NCI-H1105 treated with DMSO at 0.1 percent for 48 hours (cell line): Measurements from ENCODE around the gene CCT8.

Experiments
- DNase-seq: peaks from one replicate; lab custom pipeline; 2025; lab: John Stamatoyannopoulos, UW

CCT8 gene, protein sequence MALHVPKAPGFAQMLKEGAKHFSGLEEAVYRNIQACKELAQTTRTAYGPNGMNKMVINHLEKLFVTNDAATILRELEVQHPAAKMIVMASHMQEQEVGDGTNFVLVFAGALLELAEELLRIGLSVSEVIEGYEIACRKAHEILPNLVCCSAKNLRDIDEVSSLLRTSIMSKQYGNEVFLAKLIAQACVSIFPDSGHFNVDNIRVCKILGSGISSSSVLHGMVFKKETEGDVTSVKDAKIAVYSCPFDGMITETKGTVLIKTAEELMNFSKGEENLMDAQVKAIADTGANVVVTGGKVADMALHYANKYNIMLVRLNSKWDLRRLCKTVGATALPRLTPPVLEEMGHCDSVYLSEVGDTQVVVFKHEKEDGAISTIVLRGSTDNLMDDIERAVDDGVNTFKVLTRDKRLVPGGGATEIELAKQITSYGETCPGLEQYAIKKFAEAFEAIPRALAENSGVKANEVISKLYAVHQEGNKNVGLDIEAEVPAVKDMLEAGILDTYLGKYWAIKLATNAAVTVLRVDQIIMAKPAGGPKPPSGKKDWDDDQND

DNA sequence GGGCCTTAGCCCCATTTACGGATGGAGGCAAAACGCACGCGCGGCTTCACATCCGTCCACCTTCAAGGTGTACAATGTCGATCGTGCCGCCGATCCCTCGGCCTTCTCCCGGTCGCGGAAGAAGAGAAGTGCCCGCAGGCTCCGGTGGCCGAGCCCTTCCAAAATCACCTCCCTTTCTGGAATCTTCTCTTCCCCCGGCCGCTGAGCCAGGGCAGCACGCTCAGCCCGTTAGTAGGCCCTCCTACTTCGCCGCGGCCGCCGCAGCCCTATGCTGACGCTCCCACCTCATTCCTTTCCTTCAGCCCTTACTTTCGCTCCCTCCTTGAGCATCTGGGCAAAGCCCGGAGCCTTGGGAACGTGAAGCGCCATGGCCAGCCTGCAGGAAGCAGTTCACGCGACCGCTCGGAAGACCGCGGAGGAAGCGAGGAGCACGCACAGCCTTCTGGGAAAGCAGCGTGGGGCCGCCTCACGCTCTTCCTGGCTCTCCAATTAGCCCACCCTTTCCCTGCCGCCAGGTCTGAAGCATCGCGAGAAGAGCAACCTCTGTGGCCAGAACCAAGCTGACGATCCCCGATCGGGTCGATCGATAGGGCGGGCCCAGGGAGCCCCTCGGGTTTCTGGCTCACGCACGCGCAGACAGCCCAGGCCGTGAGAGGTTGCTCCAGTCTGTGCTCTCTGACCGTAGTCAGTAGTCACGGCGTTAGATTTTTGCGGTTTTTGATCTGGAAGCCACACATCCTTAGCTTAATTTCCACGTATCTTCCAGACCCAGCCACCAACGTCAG, at the start of gene CCT8:
TSS of gene CCT8 (minus strand) at position 427 of the 785 bp plus-strand sequence. CDS start at position 369, 58 bp downstream.
- peak; percentile 98 for DNase-seq

DNA sequence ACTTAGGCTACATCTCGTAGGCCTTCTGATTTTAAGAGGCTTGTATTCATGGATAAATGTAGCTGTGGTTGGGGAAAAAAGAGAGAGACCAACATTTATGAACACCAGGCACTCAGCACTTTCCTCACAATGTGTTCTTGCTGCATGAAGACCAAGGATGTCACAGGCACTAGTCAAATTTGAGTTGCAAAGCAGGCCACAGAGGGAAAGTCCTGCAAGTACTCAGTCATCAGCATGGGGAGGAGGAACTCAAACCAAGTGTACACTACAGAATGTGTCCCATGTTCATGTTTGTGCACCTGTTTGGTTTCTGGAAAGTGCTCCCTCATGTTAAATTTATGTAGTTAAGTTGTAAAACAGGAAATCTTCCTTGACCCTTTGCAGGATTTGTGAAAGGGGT, 48.3 kb upstream of the CCT8 start:
- no peak for DNase-seq

DNA sequence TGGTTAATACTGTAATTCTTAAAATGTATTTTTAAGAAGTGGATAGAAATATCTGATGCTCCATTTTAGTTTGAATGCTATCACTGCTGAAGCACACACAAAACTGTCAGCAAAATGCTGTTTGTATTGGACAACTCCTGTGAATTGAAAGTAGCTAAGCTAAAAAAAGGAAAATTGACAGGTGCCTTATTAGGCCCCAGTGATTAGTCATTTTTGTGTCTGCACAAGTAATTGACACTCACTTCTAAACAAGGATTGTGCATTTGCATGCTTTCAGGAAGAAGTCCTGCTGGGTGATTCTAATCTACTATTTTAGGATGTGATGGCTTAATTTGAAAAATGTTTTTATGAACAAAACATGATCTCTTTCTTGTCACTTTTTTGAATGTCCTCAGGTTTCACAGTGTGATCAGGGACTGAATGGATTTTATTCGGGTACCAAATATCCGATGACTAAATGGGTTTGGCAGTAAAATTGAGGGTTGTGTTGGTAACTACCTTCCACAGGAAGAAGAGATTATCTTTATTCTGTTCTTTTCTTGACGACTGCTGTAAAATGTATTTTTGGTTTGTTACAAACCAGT, 44.0 kb upstream of the CCT8 start:
- DNase-seq = no peak

DNA sequence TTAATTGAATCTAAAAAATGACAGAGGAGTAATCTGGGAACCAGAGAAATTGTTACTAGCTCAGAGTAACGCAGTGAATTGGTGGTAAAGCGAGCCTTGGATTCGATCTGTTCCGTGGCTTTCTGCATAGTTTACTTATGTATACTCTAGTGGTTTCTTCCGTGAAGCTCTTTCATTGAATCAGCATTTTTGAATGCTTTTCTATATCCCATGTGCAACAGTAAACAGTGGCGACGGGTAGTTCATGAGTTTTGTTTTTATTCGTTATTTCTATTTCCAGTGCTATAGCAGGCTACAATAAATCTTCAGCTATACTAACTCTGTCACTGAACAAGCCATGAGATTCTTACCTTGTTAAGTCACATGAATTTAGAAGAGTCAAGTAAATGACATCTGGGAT, 42.5 kb upstream of the CCT8 start:
- DNase-seq = no peak

DNA sequence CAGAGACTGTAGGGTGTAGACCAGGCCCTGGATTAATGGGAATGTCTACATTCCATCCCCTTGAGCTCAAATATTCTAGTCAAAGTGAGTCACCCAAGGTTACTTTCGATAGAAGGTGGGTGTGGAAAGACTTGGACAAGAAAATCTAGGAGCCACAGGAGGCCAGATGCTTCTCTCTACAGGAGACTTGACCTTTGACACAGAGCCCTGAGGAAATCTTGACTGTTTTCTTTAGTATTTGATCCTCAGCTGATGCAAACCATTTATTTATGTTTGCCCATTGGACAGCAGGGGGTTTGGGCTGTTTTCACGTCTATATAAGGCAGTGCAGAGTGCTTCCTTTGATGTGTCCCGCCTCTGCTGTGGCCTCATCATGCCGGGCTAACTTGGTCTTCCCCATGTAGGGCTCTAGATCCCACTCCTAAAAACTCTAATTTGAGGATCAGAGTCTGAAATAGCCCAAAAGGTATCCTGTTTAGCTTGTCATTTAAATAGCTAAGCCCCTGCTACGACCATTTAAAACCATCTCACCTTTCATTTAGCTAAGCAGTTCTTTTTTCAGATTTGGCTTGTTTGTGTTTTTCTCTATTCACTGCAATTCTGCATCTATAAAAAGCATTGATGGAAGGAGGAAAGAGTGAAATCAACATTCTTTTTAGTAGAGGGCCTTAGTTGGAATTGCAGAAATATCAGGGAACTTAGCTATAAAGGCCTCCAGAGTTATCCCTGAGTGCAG, 41.5 kb upstream of the CCT8 start:
- DNase-seq = no peak

DNA sequence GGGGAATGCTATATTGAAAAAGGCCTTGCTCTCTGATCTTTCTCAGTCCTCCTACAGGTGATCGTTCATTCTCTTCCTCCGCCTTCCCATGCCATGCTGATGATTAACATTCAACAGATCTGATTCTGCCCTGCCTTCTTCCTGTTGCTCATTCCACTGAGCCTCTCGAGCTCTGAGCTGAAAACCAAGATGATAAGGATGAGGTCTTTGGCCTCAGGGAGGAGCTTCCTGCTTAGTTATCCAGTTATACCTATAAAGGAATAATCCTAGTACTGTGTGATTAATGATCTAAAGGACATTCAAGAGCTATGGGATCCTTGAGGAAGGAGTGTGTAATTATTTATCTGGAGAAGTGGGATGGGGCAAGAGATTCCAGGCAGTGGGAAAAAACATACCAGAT, 31.8 kb upstream of the CCT8 start:
- DNase-seq = no peak

DNA sequence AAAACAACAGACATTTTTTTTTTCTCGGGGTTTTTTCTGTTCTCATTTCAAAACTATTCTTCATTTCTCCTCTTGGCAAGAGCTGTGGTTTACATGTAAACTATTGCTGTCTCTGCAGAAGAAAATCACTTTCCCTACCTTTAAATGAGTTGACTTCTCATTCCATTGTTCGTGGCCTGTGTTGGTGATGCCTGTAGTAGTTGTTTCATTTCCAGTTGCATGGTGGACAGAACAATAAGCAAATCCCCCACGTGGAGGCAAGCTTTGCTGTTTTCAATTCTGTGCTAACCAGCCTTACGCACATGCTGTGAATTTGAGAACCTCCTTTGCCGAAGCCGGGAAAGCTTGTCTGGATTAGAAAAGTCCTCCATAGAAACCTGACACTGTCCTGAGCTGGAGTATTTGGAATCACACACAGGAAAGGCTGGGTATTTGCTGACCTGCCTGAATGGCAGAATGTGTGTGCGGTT, 30.8 kb upstream of the CCT8 start:
- no peak for DNase-seq

DNA sequence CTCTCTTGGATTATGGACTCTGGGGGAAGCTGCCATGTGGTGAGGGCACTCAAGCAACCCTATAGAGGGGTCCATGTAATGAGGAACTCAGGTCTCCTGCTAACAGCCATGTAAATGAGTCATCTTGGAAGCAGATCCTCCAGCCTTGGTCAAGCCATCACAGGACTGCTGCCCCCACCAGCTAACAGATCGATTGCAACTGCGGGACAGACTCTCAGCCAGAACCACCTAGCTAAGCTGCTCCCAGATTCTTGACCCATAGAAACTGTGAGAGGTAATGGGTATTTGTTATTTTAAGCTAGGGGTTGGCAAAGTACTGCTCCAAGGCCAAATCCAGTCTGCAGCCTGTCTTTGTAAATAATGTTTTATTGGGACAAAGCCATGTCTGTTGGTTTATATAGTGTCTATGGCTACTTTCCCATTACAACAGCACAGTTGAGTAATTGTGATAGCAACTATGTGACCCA, 29.4 kb upstream of the CCT8 start:
- no peak for DNase-seq

DNA sequence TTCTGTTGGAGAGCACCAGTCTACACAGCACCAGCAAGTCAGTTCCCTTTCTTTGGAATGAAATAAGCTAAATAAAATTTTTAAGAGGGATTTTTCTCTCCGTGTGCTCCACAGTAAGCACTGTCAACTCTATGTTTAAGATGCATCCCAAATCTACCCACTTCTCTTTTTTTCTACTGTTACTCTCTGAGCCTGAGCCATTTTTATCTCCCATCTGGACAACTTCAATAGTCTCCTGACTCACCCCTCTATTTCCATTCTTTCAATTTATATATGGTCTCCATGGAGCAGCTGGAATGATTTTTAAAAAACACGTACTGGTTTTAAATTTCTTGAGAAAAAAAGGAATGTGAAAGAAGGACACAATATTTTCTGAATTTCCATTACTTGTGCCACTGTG, 24.7 kb upstream of the CCT8 start:
- no peak for DNase-seq

DNA sequence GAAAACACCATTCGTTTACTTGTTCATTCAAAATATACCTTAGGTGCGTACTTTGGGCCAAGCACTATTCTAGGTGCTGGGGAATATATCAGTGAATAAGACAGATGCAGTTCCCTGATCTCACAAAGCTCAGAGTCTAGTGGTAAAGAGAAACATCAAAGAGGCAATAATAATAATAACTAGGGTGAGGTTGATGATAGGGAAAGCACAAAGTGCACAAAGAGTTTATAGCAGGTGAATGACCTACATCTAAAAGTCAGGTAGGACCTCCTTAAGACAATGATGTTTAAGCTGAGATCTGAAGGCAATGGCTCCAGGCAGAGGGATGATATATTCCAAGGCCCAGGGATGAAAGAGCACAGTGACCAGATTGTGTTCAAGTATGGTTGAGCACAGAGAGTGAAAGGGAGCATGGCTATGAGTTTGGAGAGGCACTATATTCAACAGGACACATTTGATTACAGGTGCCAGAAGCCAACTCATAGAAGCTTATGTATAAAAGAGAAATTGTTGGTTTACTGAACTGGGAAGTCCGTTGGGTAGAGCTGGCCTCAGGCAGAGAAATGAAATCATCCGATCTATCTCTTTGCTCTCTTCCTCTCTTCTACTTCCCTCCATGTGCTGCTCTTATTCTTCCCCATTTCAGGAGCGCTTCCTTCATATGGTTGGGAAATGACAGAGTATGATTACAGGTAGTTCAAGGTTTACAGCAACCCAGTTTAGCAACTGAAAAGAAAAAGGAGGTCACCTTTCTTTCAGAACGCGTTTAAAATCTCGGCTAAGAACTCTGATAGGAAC, 23.0 kb upstream of the CCT8 start:
- DNase-seq = no peak

DNA sequence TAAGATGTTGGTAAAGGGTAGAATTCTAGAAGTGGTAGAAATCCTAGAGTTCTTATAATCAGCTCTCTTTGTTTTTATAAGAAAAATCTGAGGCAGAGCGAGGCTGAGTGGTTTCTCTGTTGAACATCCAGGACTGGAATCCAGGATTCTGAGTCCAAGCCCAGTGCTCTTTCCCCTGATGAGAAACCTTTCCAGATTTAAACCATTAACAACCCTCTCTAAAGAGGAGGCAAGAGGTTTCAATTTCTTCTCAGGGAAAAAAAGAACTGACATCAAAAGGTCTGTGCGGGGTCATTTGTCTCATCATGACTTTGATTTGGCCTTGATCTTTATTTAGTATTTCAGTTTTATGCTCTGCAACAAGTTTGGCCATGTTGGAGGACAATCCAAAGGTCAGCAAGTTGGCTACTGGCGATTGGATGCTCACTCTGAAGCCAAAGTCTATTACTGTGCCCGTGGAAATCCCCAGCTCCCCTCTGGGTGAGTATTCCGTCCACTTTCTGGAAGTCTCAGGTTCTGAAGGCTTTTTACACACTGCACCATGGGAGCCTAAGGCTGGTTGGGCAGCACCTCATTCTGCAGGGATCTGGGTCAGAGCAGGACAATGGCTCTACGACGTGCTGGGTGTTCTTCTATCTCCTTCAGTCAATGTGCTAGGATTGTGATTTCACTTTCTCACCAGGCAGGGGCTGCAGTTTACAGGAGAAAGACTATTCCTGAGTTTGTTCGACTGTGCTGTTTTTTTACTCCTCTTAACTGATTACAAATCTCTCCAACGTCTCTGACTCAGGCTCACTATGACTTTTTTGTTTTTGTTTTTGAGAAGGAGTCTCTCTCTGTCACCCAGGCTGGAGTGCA, 18.9 kb upstream of the CCT8 start:
- DNase-seq = no peak

DNA sequence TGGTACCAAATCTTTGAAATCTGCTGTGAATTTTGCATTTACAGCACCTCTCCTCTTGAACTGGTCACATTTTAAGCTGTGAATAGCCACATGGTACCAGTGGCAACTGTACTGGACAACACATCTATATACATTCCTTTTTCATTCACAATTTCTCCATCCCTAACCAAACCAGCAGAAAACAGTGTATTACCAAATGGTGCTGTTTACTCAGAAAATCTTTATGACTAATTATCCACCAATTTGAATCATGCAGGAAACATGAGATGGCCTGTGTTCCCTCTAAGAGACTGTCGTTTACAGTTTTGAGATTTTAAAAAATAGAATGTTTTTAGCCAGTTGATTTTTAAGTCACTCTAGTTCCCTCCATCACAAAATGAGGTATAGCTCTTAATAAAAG, 17.6 kb upstream of the CCT8 start:
- DNase-seq = no peak

DNA sequence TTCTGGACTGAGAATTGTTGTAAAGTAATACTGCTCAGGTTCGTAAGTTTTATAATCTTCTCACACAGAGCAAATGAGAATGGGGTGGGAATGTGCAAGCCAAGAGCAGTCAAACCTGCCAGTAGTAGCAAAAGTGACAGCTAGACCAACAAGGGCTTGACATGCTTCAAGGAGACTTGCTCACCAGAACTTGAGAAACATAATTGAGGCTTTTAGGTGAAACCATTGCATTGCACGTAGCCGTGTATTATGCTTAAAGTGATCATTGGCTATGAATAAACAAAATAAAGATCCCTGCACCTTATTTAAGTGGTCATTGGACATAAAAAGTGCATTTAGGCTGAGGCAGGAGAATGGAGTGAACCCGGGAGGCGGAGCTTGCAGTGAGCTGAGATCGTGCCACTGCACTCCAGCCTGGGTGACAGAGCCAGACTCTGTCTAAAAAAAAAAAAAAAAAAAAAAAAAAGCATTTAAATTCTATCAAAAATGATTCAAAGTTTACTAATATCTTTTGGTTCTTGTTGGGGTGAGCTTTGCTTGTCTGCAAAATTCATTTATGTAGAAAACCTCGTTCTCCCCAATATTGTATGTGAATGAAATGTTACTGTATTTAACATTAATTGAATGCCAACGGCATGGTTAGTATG, 11.8 kb upstream of the CCT8 start:
- DNase-seq = no peak

DNA sequence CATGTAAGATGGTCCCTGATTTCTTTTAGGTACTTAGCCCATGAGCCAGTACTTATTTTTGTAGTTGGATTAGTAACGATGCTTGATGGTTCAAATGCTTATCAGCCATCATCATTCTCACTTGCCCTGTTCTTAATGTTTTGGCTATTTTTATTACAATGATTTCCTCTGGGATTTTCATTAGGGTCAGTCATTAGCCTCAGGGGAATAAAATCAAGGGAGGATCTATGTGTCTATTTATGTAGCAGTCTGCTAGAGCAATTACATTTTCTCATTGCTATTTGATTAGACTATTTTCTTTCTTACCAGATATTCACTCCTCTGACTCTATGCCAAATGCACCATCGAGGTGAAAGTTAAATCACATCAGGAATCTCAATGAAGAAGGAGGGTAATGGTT, 10.9 kb upstream of the CCT8 start:
- no peak for DNase-seq

DNA sequence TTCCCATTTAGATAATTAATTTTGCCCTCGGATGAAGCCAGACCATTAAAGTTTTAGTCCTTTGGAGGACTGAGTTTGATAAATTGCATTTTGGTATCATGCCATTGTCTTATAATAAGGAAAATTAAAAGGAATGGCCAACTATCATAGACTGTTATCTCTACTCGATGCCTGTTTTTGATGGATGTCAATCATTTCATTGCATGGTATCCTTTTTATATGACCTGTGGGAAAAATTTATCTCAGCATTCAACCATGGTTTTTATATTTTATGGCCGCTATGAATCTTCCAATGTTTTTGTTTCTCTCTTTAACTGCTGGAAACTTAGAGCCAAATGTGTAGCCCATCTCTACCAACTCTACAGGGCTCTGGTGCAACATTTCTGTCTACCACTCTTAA, 9.9 kb upstream of the CCT8 start:
- no peak for DNase-seq

DNA sequence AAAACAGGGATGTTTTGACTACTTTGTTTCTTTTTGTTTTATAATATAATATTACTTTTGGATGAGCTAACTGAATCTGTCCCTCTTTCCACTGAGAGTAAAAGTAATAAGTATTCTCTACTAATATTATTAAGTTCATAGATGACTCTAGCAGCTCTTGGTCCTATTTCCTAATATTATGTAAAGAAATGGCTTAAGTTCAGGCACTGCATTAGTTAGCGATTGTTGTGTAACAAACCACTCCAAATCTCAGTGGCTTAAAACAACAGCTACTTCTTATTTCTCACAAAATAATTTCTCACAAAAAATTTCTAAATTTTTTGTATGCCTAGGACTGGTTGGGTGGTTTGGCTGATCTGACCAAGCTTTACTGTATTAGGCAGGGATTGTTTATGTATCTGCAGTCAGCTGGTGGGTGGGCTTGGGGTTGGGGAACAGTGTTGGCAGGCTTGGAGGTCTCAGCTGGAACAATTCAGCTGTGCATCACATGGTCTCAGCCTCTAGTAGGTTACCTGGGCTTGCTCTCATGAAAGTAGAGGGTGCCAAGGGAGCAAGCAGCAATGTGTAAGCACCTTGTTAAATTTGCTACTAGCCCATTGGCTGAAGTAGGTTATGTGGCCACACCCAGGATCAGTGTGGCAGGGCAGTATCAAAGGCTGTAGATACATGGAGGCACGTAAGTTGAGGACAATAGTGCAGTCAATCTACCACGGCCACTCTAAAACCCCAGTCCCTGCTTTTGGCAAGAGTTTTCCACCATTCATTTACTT, 8.8 kb upstream of the CCT8 start:
- no peak for DNase-seq

DNA sequence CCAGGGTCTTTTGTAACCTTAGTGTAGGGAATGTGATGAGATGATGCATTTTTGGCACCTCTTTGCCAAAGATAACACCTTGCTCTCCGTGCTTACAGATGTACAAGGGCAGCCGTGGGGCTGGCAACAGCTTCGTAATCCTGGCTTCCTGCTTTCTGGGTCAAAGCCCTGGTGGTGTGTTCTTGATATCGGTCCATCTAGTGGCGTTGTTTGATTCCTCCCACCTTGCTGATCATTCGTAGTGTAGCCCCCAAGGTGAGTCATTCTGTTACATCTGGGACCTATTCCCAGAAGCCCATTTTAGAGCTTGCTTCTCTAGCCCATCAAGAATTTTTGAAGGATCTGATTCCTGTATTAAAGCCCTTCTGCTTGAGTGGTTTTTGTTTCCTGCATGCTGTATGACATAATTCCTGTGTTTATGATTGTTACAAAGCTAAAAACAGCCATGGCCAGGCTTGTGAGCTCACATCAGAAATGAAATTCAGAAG, 7.0 kb upstream of the CCT8 start:
- no peak for DNase-seq
